HL-60/S4 treated with phorbol 12-myristate 13-acetate at 8.2 ng/mL for 4 days and 3 days (cell line): ENCODE measurements around the gene CTSO.
"Not testable (repeated sequence)": the region's sequence is repeated elsewhere in the genome, so short reads cannot be mapped to it uniquely, and the experiment has no call there.

Experiments used
- in situ Hi-C: fragments of 300-500 bp; cut with MboI; formaldehyde crosslinking; loops from 2 replicates; pipeline ENCODE4 v1.15.0; 2022; ENCODE audit warnings: low sequenced_read_pairs

CTSO gene

GRCh38 chr4:155956461-155956860 lies 2.8 kb upstream of the CTSO start:
- in situ Hi-C loops = no loop called here

- in situ Hi-C loops = no loop called here
Observed at GRCh38 chr4:155954939-155955338, 1.3 kb upstream of the CTSO start.

- in situ Hi-C loops = no loop called here
Observed at GRCh38 chr4:155954118-155954685, 536 bp upstream of the CTSO start.

- in situ Hi-C loops = no loop called here
Observed at GRCh38 chr4:155952501-155952901, 1.2 kb downstream of the CTSO start.

- in situ Hi-C loops = no loop called here
Observed at GRCh38 chr4:155950461-155950860, 3.2 kb downstream of the CTSO start.

- in situ Hi-C loops = no loop called here
Observed at GRCh38 chr4:155948541-155948940, 5.1 kb downstream of the CTSO start.

GRCh38 chr4:155946486-155946885 lies 7.2 kb downstream of the CTSO start:
- in situ Hi-C loops = no loop called here

- in situ Hi-C loops = no loop called here
Observed at GRCh38 chr4:155944516-155944915, 9.2 kb downstream of the CTSO start.

- in situ Hi-C loops = no loop called here
Observed at GRCh38 chr4:155943605-155944291, 9.9 kb downstream of the CTSO start.

GRCh38 chr4:155941820-155942219 lies 11.8 kb downstream of the CTSO start:
- in situ Hi-C loops = no loop called here

- in situ Hi-C loops = no loop called here
Observed at GRCh38 chr4:155941085-155941790, 12.4 kb downstream of the CTSO start.

GRCh38 chr4:155935389-155935986 lies 18.2 kb downstream of the CTSO start:
- in situ Hi-C loops = no loop called here

GRCh38 chr4:155934634-155935033 lies 19.0 kb downstream of the CTSO start:
- in situ Hi-C loops = not testable (repeated sequence)

GRCh38 chr4:155931634-155932033 lies 22.0 kb downstream of the CTSO start:
- in situ Hi-C loops = no loop called here

GRCh38 chr4:155930330-155930729 lies 23.3 kb downstream of the CTSO start:
- in situ Hi-C loops = no loop called here

- in situ Hi-C loops = no loop called here
Observed at GRCh38 chr4:155929833-155930232, 23.8 kb downstream of the CTSO start.

GRCh38 chr4:155924637-155925036 lies 29.0 kb downstream of the CTSO start:
- in situ Hi-C loops = no loop called here

GRCh38 chr4:155921597-155921996 lies 32.1 kb downstream of the CTSO start:
- in situ Hi-C loops = no loop called here

GRCh38 chr4:155914782-155915181 lies 38.9 kb downstream of the CTSO start:
- in situ Hi-C loops = no loop called here

- in situ Hi-C loops = no loop called here
Observed at GRCh38 chr4:155911905-155912304, 41.8 kb downstream of the CTSO start.

GRCh38 chr4:155909615-155910226 lies 43.9 kb downstream of the CTSO start:
- in situ Hi-C loops = no loop called here
